ENCODE data around the gene RPP25.

The RPP25 gene

DNA sequence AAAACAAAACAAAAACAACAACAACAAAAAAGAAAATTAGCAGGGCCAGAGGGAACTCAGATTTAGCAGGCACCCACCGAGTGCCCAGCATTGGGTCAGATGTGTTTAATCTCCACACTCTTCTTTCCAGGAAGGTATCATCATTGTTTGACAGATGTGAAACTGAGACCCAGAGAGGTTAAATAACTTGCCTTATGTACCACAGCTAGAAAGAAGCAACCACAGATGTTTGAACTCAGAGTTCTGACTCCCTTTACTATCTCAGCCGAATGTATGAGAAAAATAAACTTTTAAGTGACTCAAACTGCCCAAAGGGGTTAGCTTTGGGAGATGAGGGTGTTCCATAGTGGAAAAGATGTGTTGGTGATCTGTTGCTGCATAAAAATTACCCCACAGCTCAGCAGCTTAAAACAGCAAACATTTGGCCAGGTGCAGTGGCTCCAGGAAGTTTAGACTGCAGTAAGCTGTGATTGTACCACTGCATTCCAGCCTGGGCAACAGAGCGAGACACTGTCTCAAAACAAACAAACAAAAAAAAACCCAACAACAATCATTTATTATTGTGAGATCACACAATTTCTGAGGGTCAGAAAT lies 4.5 kb upstream of the RPP25 start:
- TF ChIP-seq ZNF670 (tag by site-specific recombination; IDR thresholded peaks at IDR 0.05; ENCODE audit: low read depth): no peak
- no peak for TF ChIP-seq ZNF776 (tag by site-specific recombination; IDR thresholded peaks at IDR 0.05; ENCODE audit: borderline replicate concordance)
- TF ChIP-seq ZNF654 (tag by site-specific recombination; IDR thresholded peaks at IDR 0.05; ENCODE audit: low read depth): no peak
- no peak for TF ChIP-seq ZNF26 (tag by site-specific recombination; IDR thresholded peaks at IDR 0.05)
- TF ChIP-seq KLF7 (tag by site-specific recombination; IDR thresholded peaks at IDR 0.05; ENCODE audit: borderline replicate concordance): no peak
- TF ChIP-seq ZNF548 (tag by site-specific recombination; IDR thresholded peaks at IDR 0.05): no peak
- no peak for TF ChIP-seq GFI1B (tag by site-specific recombination; IDR thresholded peaks at IDR 0.05)
- TF ChIP-seq ZNF324 (tag by site-specific recombination; IDR thresholded peaks at IDR 0.05): no peak
- no peak for TF ChIP-seq INSM2 (tag by site-specific recombination; IDR thresholded peaks at IDR 0.05)
- TF ChIP-seq, protein P1, sequence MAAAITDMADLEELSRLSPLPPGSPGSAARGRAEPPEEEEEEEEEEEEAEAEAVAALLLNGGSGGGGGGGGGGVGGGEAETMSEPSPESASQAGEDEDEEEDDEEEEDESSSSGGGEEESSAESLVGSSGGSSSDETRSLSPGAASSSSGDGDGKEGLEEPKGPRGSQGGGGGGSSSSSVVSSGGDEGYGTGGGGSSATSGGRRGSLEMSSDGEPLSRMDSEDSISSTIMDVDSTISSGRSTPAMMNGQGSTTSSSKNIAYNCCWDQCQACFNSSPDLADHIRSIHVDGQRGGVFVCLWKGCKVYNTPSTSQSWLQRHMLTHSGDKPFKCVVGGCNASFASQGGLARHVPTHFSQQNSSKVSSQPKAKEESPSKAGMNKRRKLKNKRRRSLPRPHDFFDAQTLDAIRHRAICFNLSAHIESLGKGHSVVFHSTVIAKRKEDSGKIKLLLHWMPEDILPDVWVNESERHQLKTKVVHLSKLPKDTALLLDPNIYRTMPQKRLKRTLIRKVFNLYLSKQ (tag by site-specific recombination; IDR thresholded peaks at IDR 0.05; ENCODE audit: borderline replicate concordance): no peak
- TF ChIP-seq ZNF362 (tag by site-specific recombination; IDR thresholded peaks at IDR 0.05): no peak
- TF ChIP-seq, protein P2, sequence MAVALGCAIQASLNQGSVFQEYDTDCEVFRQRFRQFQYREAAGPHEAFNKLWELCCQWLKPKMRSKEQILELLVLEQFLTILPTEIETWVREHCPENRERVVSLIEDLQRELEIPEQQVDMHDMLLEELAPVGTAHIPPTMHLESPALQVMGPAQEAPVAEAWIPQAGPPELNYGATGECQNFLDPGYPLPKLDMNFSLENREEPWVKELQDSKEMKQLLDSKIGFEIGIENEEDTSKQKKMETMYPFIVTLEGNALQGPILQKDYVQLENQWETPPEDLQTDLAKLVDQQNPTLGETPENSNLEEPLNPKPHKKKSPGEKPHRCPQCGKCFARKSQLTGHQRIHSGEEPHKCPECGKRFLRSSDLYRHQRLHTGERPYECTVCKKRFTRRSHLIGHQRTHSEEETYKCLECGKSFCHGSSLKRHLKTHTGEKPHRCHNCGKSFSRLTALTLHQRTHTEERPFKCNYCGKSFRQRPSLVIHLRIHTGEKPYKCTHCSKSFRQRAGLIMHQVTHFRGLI (tag by site-specific recombination; IDR thresholded peaks at IDR 0.05): no peak
- no peak for TF ChIP-seq ZNF768 (tag by site-specific recombination; IDR thresholded peaks at IDR 0.05)
- TF ChIP-seq PBX3 (CRISPR knock-in tag; IDR thresholded peaks at IDR 0.05): no peak
- TF ChIP-seq PRDM6 (tag by site-specific recombination; IDR thresholded peaks at IDR 0.05): no peak
- TF ChIP-seq FEZF1 (tag by site-specific recombination; IDR thresholded peaks at IDR 0.05): no peak
- TF ChIP-seq, protein P3, sequence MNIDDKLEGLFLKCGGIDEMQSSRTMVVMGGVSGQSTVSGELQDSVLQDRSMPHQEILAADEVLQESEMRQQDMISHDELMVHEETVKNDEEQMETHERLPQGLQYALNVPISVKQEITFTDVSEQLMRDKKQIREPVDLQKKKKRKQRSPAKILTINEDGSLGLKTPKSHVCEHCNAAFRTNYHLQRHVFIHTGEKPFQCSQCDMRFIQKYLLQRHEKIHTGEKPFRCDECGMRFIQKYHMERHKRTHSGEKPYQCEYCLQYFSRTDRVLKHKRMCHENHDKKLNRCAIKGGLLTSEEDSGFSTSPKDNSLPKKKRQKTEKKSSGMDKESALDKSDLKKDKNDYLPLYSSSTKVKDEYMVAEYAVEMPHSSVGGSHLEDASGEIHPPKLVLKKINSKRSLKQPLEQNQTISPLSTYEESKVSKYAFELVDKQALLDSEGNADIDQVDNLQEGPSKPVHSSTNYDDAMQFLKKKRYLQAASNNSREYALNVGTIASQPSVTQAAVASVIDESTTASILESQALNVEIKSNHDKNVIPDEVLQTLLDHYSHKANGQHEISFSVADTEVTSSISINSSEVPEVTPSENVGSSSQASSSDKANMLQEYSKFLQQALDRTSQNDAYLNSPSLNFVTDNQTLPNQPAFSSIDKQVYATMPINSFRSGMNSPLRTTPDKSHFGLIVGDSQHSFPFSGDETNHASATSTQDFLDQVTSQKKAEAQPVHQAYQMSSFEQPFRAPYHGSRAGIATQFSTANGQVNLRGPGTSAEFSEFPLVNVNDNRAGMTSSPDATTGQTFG (tag by site-specific recombination; IDR thresholded peaks at IDR 0.05; ENCODE audit: borderline replicate concordance): no peak
- TF ChIP-seq ZNF18 (tag by site-specific recombination; IDR thresholded peaks at IDR 0.05): no peak
- no peak overlapping the region for H3K4me3 ChIP-seq (ENCODE audit: low read depth, low read length)
- H3K27ac ChIP-seq (ENCODE audit: extremely low read depth, low read depth, low read length): no peak overlapping the region
- H3K36me3 ChIP-seq (ENCODE audit: control insufficient read depth in 2 of 2, insufficient read depth in 1 of 2, low read length in 2 of 2): no peaks in the 10 kb centered on the region
- H3K4me1 ChIP-seq (ENCODE audit: control insufficient read depth, insufficient read depth, low read length): no peaks in the 10 kb centered on the region; the same call in 1 of the 2 replicates
- ChIA-PET POLR2A (interaction anchor here (0.6 kb wide), 1 partner anchor 18 kb away, joined by 4 read pairs; no protein-coding TSS in a partner anchor), CTCF (interaction anchor here (0.5 to 3.6 kb wide), 6 partner anchors 10 to 474 kb away, joined by 3 to 16 read pairs (median 4); no protein-coding TSS in a partner anchor)
- no peaks in the 10 kb centered on the region for H3K9me3 ChIP-seq (ENCODE audit: control insufficient read depth, insufficient read depth, low read depth, low read length)

Measured in HEK293 (cell line).